OCI-LY7 (cell line): Measurements from ENCODE around the gene COPB2. TPM values are rescaled to one million over a fixed set of nuclear protein-coding genes. Genes with fewer than 3 reads are reported as not detected.

Source experiments
- BruUV-seq: library from RNA; stranded (reverse); fragments of 400-500 nt; replicated peaks from 2 replicates; lab custom pipeline; 2021; lab: Mats Ljungman, UMichigan
- CTCF ChIA-PET: fragments of 300-600 bp; sonication (Branson Sonifier 250); formaldehyde crosslinking; loops from one replicate; lab custom pipeline; 2022; ENCODE audit warnings: antibody characterized with exemption; ENCODE audit not compliant: unreplicated experiment; lab: Charles Lee
- POLR2A ChIA-PET: fragments of 300-600 bp; sonication (Branson Sonifier 250); formaldehyde crosslinking; loops from one replicate; lab custom pipeline; 2022; ENCODE audit warnings: antibody characterized with exemption; lab: Charles Lee
- DNase-seq: peaks from one replicate; pipeline ENCODE4 v3.0.0-alpha.2; 2015; ENCODE audit warnings: low spot score
- H2AFZ ChIP-seq: fragments of 200-600 bp; sonication (generic), shearing (Covaris generic); 2 replicates; pipeline ENCODE4 v1.6.1; 2014; ENCODE audit warnings: mild to moderate bottlenecking, antibody characterized with exemption, low read length, moderate library complexity
- H3K27ac ChIP-seq: fragments of 200-600 bp; sonication (generic); 2 replicates; pipeline ENCODE4 v1.5.1; 2014; ENCODE audit warnings: mixed run types, low read depth, mild to moderate bottlenecking, moderate library complexity, low read length, inconsistent platforms; ENCODE audit not compliant: poor library complexity, severe bottlenecking
- H3K36me3 ChIP-seq: fragments of 200-600 bp; sonication (generic); 2 replicates; pipeline ENCODE4 v1.6.1; 2014; ENCODE audit warnings: mild to moderate bottlenecking, antibody characterized with exemption, low read length, moderate library complexity, mixed read lengths; ENCODE audit not compliant: insufficient read depth
- H3K4me1 ChIP-seq: fragments of 200-600 bp; sonication (generic); 2 replicates; pipeline ENCODE4 v1.5.1; 2014; ENCODE audit warnings: mild to moderate bottlenecking, low read length; ENCODE audit not compliant: insufficient read depth, poor library complexity, severe bottlenecking
- H3K4me2 ChIP-seq: fragments of 200-600 bp; sonication (generic); 2 replicates; pipeline ENCODE4 v1.6.1; 2014; ENCODE audit warnings: mild to moderate bottlenecking, low read length
- H3K4me3 ChIP-seq: fragments of 200-600 bp; sonication (generic); 2 replicates; pipeline ENCODE4 v1.5.1; 2014; ENCODE audit warnings: mild to moderate bottlenecking, low read depth, low read length; ENCODE audit not compliant: poor library complexity, severe bottlenecking
- H3K79me2 ChIP-seq: fragments of 200-600 bp; sonication (generic); 2 replicates; pipeline ENCODE4 v1.6.1; 2016; ENCODE audit warnings: low read depth, mild to moderate bottlenecking, low read length, moderate library complexity, mixed read lengths; ENCODE audit not compliant: insufficient read depth
- H3K9me2 ChIP-seq: fragments of 200-600 bp; sonication (generic); 2 replicates; pipeline ENCODE4 v1.6.1; 2016; ENCODE audit warnings: mild to moderate bottlenecking, low read length, mixed read lengths; ENCODE audit not compliant: insufficient read depth
- H3K9me3 ChIP-seq: fragments of 200-600 bp; sonication (generic); 2 replicates; pipeline ENCODE4 v1.6.1; 2014; ENCODE audit warnings: mild to moderate bottlenecking, mixed run types, low read length, mixed read lengths
- H4K20me1 ChIP-seq: fragments of 200-600 bp; sonication (generic); 2 replicates; pipeline ENCODE4 v1.6.1; 2014; ENCODE audit warnings: mild to moderate bottlenecking, antibody characterized with exemption, low read length, moderate library complexity, mixed read lengths; ENCODE audit not compliant: insufficient read depth
- CTCF ChIP-seq: fragments of 200-600 bp; sonication (generic); conservative IDR thresholded peaks from 2 replicates; pipeline ENCODE4 v1.5.1; 2014; ENCODE audit warnings: mild to moderate bottlenecking, antibody characterized with exemption, low read length, moderate library complexity, mixed read lengths
- EZH2phosphoT487 ChIP-seq: fragments of 200-600 bp; sonication (generic); IDR thresholded peaks from 2 replicates; pipeline ENCODE4 v1.6.1; 2018; ENCODE audit warnings: low read depth, borderline replicate concordance, mild to moderate bottlenecking, mixed run types, antibody characterized with exemption, low read length, moderate library complexity, mixed read lengths
- intact Hi-C: fragments of 100-400 bp; cut with micrococcal nuclease; formaldehyde crosslinking; loops from one replicate; pipeline ENCODE4 v1.10.0; 2022; ENCODE audit not compliant: unreplicated experiment
- total RNA-seq, 2 experiments: library from RNA; depleted of rRNA in 1 of 2; stranded (reverse); fragments of >200 nt in 1 of 2; shearing (Covaris generic) in 1 of 2; gene quantifications; 2 replicates each; pipeline ENCODE4 v1.2.3, GENCODE V29; 2014 to 2022

The COPB2 gene
- total RNA-seq, 2 experiments from 2014 or later, result 67.9 to 106 TPM

GRCh38 chr3:139434228-139434627 is 44.8 kb upstream of the COPB2 start:
- intact Hi-C loops, result no loop called here
- TF ChIP-seq CTCF (no peak), EZH2phosphoT487 (no peak)
- H3K27ac ChIP-seq, result no peak overlapping the region
- no peaks in the 10 kb centered on the region for H4K20me1 ChIP-seq
- H3K9me2 ChIP-seq, result no peaks in the 10 kb centered on the region
- no peaks in the 10 kb centered on the region for H3K4me1 ChIP-seq
- no peak overlapping the region for H2AFZ ChIP-seq
- ChIA-PET POLR2A (no interaction called here), CTCF (no interaction called here)
- no peaks in the 10 kb centered on the region for H3K9me3 ChIP-seq
- no TSS peak for BruUV-seq
- no peak overlapping the region for H3K4me2 ChIP-seq
- no peak for DNase-seq
- H3K36me3 ChIP-seq, result no peaks in the 10 kb centered on the region
- H3K4me3 ChIP-seq, result no peak overlapping the region
- no peaks in the 10 kb centered on the region for H3K79me2 ChIP-seq

- H3K4me3 ChIP-seq, result no peak overlapping the region
- no peaks in the 10 kb centered on the region for H4K20me1 ChIP-seq
- no peak for TF ChIP-seq EZH2phosphoT487
- H3K4me2 ChIP-seq, result no peak overlapping the region
- BruUV-seq, result no TSS peak
- H3K9me2 ChIP-seq, result no peaks in the 10 kb centered on the region
- no peak for DNase-seq
- H3K4me1 ChIP-seq, result no peaks in the 10 kb centered on the region
- intact Hi-C loops, result no loop called here
- no peak overlapping the region for H2AFZ ChIP-seq
- POLR2A ChIA-PET, result no interaction called here
- no peaks in the 10 kb centered on the region for H3K36me3 ChIP-seq
- H3K27ac ChIP-seq, result no peak overlapping the region
- no peaks in the 10 kb centered on the region for H3K9me3 ChIP-seq
- CTCF ChIA-PET, result no interaction called here
- H3K79me2 ChIP-seq, result no peaks in the 10 kb centered on the region
These were observed 43.6 kb upstream of the COPB2 start for GRCh38 chr3:139433089-139433488.

- POLR2A ChIA-PET, result no interaction called here
- no TSS peak for BruUV-seq
These were observed 41.0 kb upstream of the COPB2 start for GRCh38 chr3:139430493-139430892.

More at GRCh38 chr3:139430493-139430892, 41.0 kb upstream of the COPB2 start:
- no peaks in the 10 kb centered on the region for H3K36me3 ChIP-seq
- H3K4me2 ChIP-seq, result no peak overlapping the region
- no peaks in the 10 kb centered on the region for H3K79me2 ChIP-seq
- no peaks in the 10 kb centered on the region for H3K9me2 ChIP-seq
- intact Hi-C loops, result no loop called here
- no peaks in the 10 kb centered on the region for H3K9me3 ChIP-seq
- no peak overlapping the region for H3K27ac ChIP-seq
- no peak for DNase-seq
- H4K20me1 ChIP-seq, result no peaks in the 10 kb centered on the region
- TF ChIP-seq CTCF, result no peak
- TF ChIP-seq EZH2phosphoT487, result no peak
- no peak overlapping the region for H2AFZ ChIP-seq
- CTCF ChIA-PET, result no interaction called here
- no peaks in the 10 kb centered on the region for H3K4me1 ChIP-seq
- H3K4me3 ChIP-seq, result no peak overlapping the region
